HepG2 (cell line): ENCODE results near the gene SPAAR. TPM values are rescaled to one million over a fixed set of nuclear protein-coding genes. Genes with fewer than 3 reads are reported as not detected.
A peak's percentile ranks its signal among the peaks of the same experiment; 100 is the strongest.

Experiments
- CENPT ChIP-seq: sonication (generic); formaldehyde crosslinking; IDR thresholded peaks from 2 replicates; pipeline ENCODE4 v1.8.0; 2022; ENCODE audit warnings: low read depth, mild to moderate bottlenecking, moderate library complexity, missing genetic modification reagents
- ETV5 ChIP-seq: IDR thresholded peaks from 2 replicates; pipeline ENCODE4 v1.6.1; 2018; ENCODE audit warnings: missing biosample characterization, missing genetic modification reagents, inconsistent platforms, borderline replicate concordance
- FOXP1 ChIP-seq, 2 experiments: fragments of 450-650 bp in 1 of 2; IDR thresholded peaks; 2 replicates each; pipeline ENCODE4 v1.6.1; 2017 to 2018; ENCODE audit warnings: antibody characterized with exemption in 1 of 2
- KLF13 ChIP-seq: sonication (generic); formaldehyde crosslinking; IDR thresholded peaks from 2 replicates; pipeline ENCODE4 v1.4.0; 2020; ENCODE audit warnings: mild to moderate bottlenecking, missing genetic modification reagents
- MED1 ChIP-seq: sonication (generic); formaldehyde crosslinking; IDR thresholded peaks from 2 replicates; pipeline ENCODE4 v1.4.0; 2020; ENCODE audit warnings: missing genetic modification reagents
- MIER3 ChIP-seq: IDR thresholded peaks from 2 replicates; pipeline ENCODE4 v1.6.1; 2016; ENCODE audit warnings: missing compliant biosample characterization, borderline replicate concordance
- NFE2 ChIP-seq: sonication (generic); formaldehyde crosslinking; IDR thresholded peaks from 2 replicates; pipeline ENCODE4 v1.4.0; 2020; ENCODE audit warnings: missing genetic modification reagents
- RAD51 ChIP-seq: fragments of 450-650 bp; IDR thresholded peaks from 2 replicates; pipeline ENCODE4 v1.6.1; 2016; ENCODE audit warnings: borderline replicate concordance
- TGIF2 ChIP-seq: IDR thresholded peaks from 2 replicates; pipeline ENCODE4 v1.6.1; 2016; ENCODE audit warnings: control low read depth, missing compliant biosample characterization
- TSC22D2 ChIP-seq: sonication (generic); formaldehyde crosslinking; IDR thresholded peaks from 2 replicates; pipeline ENCODE4 v1.5.1; 2020; ENCODE audit warnings: missing genetic modification reagents, mild to moderate bottlenecking, borderline replicate concordance
- ZFP62 ChIP-seq: sonication (generic); formaldehyde crosslinking; IDR thresholded peaks from 2 replicates; pipeline ENCODE4 v1.4.0; 2020; ENCODE audit warnings: missing genetic modification reagents
- ZNF138 ChIP-seq: sonication (generic); formaldehyde crosslinking; IDR thresholded peaks from 2 replicates; pipeline ENCODE4 v1.5.0; 2020; ENCODE audit warnings: mild to moderate bottlenecking, low read depth, missing genetic modification reagents
- ZNF235 ChIP-seq: sonication (generic); formaldehyde crosslinking; IDR thresholded peaks from 2 replicates; pipeline ENCODE4 v1.8.1; 2023; ENCODE audit warnings: mild to moderate bottlenecking, missing genetic modification reagents, borderline replicate concordance
- ZNF678 ChIP-seq: sonication (generic); formaldehyde crosslinking; IDR thresholded peaks from 2 replicates; pipeline ENCODE4 v1.4.0; 2020; ENCODE audit warnings: mild to moderate bottlenecking, missing genetic modification reagents
- ZNF773 ChIP-seq: sonication (generic); formaldehyde crosslinking; IDR thresholded peaks from 2 replicates; pipeline ENCODE4 v1.4.0; 2020; ENCODE audit warnings: missing genetic modification reagents, borderline replicate concordance
- ZNF775 ChIP-seq: sonication (generic); formaldehyde crosslinking; IDR thresholded peaks from 2 replicates; pipeline ENCODE4 v1.4.0; 2020; ENCODE audit warnings: missing genetic modification reagents, mild to moderate bottlenecking, moderate library complexity, borderline replicate concordance
- ZNF839 ChIP-seq: sonication (generic); formaldehyde crosslinking; IDR thresholded peaks from 2 replicates; pipeline ENCODE4 v1.4.0; 2020; ENCODE audit warnings: missing genetic modification reagents, mild to moderate bottlenecking, borderline replicate concordance
- ZSCAN20 ChIP-seq: sonication (generic); formaldehyde crosslinking; IDR thresholded peaks from 2 replicates; pipeline ENCODE4 v1.4.0; 2020; ENCODE audit warnings: missing genetic modification reagents, mild to moderate bottlenecking, borderline replicate concordance
- polyA plus RNA-seq, 8 experiments: library from polyadenylated mRNA; depleted of rRNA in 3 of 8; stranded (reverse) in 7 of 8; unstranded in 1 of 8; fragments of >200 nt; fragmentation: Illumina TruSeq in 4 of 8; extraction: Trizol in 4 of 8; gene quantifications; 2 replicates each; pipeline versions ENCODE4 v1.2.1 to v1.2.3, GENCODE V29; 2011 to 2016; ENCODE audit warnings: low read depth in 4 of 8, missing spikeins in 1 of 8, mixed read lengths in 1 of 8; ENCODE audit not compliant: insufficient read depth in 1 of 8
- total RNA-seq, 5 experiments: library from RNA; depleted of rRNA; stranded (reverse); fragments of >200 nt; fragmentation: Illumina TruSeq; extraction: Trizol; gene quantifications; 2 replicates each; pipeline ENCODE4 v1.2.3, GENCODE V29; 2016; ENCODE audit warnings: low read depth in 1 of 5
- TF ChIP-seq, protein P1 (sequence below): sonication (generic); formaldehyde crosslinking; IDR thresholded peaks from 2 replicates; pipeline ENCODE4 v1.5.0; 2020; ENCODE audit warnings: missing genetic modification reagents
- TF ChIP-seq, protein P2 (sequence below): IDR thresholded peaks from 2 replicates; pipeline ENCODE4 v1.6.1; 2012; ENCODE audit warnings: inconsistent platforms
- TF ChIP-seq, protein P3 (sequence below): sonication (generic); formaldehyde crosslinking; IDR thresholded peaks from 2 replicates; pipeline ENCODE4 v1.4.0; 2020; ENCODE audit warnings: mild to moderate bottlenecking, missing genetic modification reagents, borderline replicate concordance
- TF ChIP-seq, protein P4 (sequence below): sonication (generic); formaldehyde crosslinking; IDR thresholded peaks from 2 replicates; pipeline ENCODE4 v1.5.0; 2020; ENCODE audit warnings: missing genetic modification reagents
- TF ChIP-seq, protein P5 (sequence below): sonication (generic); formaldehyde crosslinking; IDR thresholded peaks from 2 replicates; pipeline ENCODE4 v1.9.0; 2021; ENCODE audit warnings: missing genetic modification reagents, borderline replicate concordance

Gene SPAAR
- total and polyA plus RNA-seq, 2 of the 13 experiments (the other 11 are each of a cell fraction or from before 2014, with no cell fraction given): 0.07 TPM; not detected in 1

DNA sequence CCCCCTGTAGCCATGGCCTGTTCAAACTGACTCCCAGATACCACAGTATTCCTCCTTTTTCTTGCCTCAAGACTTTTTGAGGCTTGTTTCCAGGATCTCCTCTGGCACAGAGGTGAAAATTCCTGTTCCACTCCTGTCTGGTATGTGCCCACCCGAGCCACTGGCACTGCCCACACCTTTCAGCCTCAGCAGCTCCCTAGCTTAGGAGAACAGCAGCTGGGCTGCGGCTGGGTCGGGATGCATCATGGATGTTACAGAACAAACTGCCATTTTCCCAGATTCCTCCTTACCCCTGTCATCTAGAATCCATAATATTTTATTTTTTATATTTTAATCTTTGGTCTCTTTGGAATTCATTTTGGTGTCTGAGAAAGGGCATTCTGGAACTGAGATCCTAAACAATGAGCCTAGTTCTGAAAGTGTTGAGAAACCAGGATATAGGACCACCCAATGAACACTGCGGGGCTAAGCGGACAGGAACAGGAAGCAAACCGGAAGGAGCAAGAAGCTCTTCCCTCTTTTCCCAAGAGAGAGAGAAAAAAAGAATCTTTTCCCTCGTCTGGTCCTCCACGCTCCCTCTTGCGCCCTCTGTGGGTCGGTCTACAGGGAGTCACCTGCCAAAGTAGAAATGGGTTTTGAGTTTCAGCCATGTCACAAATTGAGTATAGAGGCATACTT, 36.2 kb downstream of the SPAAR start (continued):
- TF ChIP-seq, protein P1, sequence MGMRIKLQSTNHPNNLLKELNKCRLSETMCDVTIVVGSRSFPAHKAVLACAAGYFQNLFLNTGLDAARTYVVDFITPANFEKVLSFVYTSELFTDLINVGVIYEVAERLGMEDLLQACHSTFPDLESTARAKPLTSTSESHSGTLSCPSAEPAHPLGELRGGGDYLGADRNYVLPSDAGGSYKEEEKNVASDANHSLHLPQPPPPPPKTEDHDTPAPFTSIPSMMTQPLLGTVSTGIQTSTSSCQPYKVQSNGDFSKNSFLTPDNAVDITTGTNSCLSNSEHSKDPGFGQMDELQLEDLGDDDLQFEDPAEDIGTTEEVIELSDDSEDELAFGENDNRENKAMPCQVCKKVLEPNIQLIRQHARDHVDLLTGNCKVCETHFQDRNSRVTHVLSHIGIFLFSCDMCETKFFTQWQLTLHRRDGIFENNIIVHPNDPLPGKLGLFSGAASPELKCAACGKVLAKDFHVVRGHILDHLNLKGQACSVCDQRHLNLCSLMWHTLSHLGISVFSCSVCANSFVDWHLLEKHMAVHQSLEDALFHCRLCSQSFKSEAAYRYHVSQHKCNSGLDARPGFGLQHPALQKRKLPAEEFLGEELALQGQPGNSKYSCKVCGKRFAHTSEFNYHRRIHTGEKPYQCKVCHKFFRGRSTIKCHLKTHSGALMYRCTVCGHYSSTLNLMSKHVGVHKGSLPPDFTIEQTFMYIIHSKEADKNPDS (CRISPR knock-in tag): no peak
- TF ChIP-seq ZNF678 (CRISPR knock-in tag) (no peak), KLF13 (CRISPR knock-in tag) (no peak), FOXP1 (IDR thresholded peaks at IDR 0.05) (no peak), FOXP1 (CRISPR knock-in tag; IDR thresholded peaks at IDR 0.05) (no peak), CENPT (CRISPR knock-in tag) (no peak), RAD51 (no peak), ZNF138 (no peak), MED1 (CRISPR knock-in tag) (no peak), ZFP62 (CRISPR knock-in tag) (no peak), NFE2 (CRISPR knock-in tag) (no peak), TSC22D2 (no peak), ZNF773 (CRISPR knock-in tag) (no peak), ETV5 (CRISPR knock-in tag) (peak; percentile 55; the same call in 1 of the 2 replicates), MIER3 (CRISPR knock-in tag) (no peak), ZNF839 (CRISPR knock-in tag) (no peak), ZNF775 (CRISPR knock-in tag) (no peak), TGIF2 (0 out of 2 replicates have a peak, but pooled peaks have one; percentile 42), ZNF235 (no peak), ZSCAN20 (no peak)
- TF ChIP-seq, protein P2, sequence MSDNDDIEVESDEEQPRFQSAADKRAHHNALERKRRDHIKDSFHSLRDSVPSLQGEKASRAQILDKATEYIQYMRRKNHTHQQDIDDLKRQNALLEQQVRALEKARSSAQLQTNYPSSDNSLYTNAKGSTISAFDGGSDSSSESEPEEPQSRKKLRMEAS: 0 out of 2 replicates have a peak, but pooled peaks have one; percentile 29
- TF ChIP-seq, protein P3, sequence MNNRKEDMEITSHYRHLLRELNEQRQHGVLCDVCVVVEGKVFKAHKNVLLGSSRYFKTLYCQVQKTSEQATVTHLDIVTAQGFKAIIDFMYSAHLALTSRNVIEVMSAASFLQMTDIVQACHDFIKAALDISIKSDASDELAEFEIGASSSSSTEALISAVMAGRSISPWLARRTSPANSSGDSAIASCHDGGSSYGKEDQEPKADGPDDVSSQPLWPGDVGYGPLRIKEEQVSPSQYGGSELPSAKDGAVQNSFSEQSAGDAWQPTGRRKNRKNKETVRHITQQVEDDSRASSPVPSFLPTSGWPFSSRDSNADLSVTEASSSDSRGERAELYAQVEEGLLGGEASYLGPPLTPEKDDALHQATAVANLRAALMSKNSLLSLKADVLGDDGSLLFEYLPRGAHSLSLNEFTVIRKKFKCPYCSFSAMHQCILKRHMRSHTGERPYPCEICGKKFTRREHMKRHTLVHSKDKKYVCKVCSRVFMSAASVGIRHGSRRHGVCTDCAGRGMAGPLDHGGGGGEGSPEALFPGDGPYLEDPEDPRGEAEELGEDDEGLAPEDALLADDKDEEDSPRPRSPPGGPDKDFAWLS (CRISPR knock-in tag): no peak
- TF ChIP-seq, protein P4, sequence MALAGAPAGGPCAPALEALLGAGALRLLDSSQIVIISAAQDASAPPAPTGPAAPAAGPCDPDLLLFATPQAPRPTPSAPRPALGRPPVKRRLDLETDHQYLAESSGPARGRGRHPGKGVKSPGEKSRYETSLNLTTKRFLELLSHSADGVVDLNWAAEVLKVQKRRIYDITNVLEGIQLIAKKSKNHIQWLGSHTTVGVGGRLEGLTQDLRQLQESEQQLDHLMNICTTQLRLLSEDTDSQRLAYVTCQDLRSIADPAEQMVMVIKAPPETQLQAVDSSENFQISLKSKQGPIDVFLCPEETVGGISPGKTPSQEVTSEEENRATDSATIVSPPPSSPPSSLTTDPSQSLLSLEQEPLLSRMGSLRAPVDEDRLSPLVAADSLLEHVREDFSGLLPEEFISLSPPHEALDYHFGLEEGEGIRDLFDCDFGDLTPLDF (CRISPR knock-in tag): no peak
- TF ChIP-seq, protein P5, sequence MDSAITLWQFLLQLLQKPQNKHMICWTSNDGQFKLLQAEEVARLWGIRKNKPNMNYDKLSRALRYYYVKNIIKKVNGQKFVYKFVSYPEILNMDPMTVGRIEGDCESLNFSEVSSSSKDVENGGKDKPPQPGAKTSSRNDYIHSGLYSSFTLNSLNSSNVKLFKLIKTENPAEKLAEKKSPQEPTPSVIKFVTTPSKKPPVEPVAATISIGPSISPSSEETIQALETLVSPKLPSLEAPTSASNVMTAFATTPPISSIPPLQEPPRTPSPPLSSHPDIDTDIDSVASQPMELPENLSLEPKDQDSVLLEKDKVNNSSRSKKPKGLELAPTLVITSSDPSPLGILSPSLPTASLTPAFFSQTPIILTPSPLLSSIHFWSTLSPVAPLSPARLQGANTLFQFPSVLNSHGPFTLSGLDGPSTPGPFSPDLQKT: no peak
